Mucosa of rectum (tissue), 2 donors: ENCODE data around the gene SAV1.
"Not testable (repeated sequence)": the region's sequence is repeated elsewhere in the genome, so short reads cannot be mapped to it uniquely, and the experiment has no call there.

Experiments
- H3K27ac ChIP-seq, 2 donors: one replicate each; pipeline ENCODE4 v1.7.0; 2013; ENCODE audit warnings: inconsistent platforms in 2 of 2, low read depth in 2 of 2, low read length in 2 of 2
- H3K27me3 ChIP-seq, 2 donors: one replicate each; pipeline ENCODE4 v1.7.0; 2013; ENCODE audit warnings: low read length in 2 of 2; ENCODE audit not compliant: control insufficient read depth in 2 of 2, insufficient read depth in 2 of 2
- H3K36me3 ChIP-seq, 2 donors: one replicate each; pipeline ENCODE4 v1.7.0; 2013; ENCODE audit warnings: low read length in 2 of 2; ENCODE audit not compliant: control insufficient read depth in 2 of 2, insufficient read depth in 2 of 2
- H3K4me1 ChIP-seq, 2 donors: one replicate each; pipeline ENCODE4 v1.7.0; 2013; ENCODE audit warnings: low read length in 2 of 2, mild to moderate bottlenecking in 1 of 2; ENCODE audit not compliant: control insufficient read depth in 2 of 2, insufficient read depth in 2 of 2
- H3K4me3 ChIP-seq, 2 donors: one replicate each; pipeline ENCODE4 v1.7.0; 2013; ENCODE audit warnings: low read length in 2 of 2
- H3K9ac ChIP-seq, 2 donors: one replicate each; pipeline ENCODE4 v1.7.0; 2013; ENCODE audit warnings: low read length in 2 of 2, low read depth in 1 of 2, mild to moderate bottlenecking in 1 of 2
- H3K9me3 ChIP-seq, 2 donors: one replicate each; pipeline ENCODE4 v1.7.0; 2013; ENCODE audit warnings: low read length in 2 of 2; ENCODE audit not compliant: control insufficient read depth in 2 of 2
- donor health status: healthy.
- donor health status: Normal muscosa, but diverticular disease.

Gene SAV1

GRCh38 chr14:50666772-50667683, 1.1 kb downstream of the SAV1 start:
- Histone ChIP-seq H3K4me1 (peaks cover 0 to 8% of the 10 kb centered on the region in 2 donors), H3K27me3 (no peaks in the 10 kb centered on the region), H3K9me3 (no peaks in the 10 kb centered on the region), H3K4me3 (peak overlapping the region; percentile 82 to 90), H3K27ac (peak overlapping the region; percentile 82 to 83), H3K36me3 (no peaks in the 10 kb centered on the region), H3K9ac (peak overlapping the region; percentile 70 to 85)

- H3K36me3 ChIP-seq, H3K4me3 ChIP-seq, H3K9me3 ChIP-seq, H3K27ac ChIP-seq, H3K27me3 ChIP-seq, H3K9ac ChIP-seq, H3K4me1 ChIP-seq: not testable (repeated sequence)
These were observed 2.8 kb downstream of the SAV1 start for GRCh38 chr14:50665300-50665699.

- H3K27me3 ChIP-seq, H3K4me1 ChIP-seq, H3K9ac ChIP-seq, H3K4me3 ChIP-seq, H3K27ac ChIP-seq, H3K9me3 ChIP-seq, H3K36me3 ChIP-seq: not testable (repeated sequence)
These were observed 3.5 kb downstream of the SAV1 start for GRCh38 chr14:50664579-50664978.

- peaks cover 0 to 2% of the 10 kb centered on the region in 2 donors for H3K36me3 ChIP-seq
- no peak overlapping the region for H3K9ac ChIP-seq
- no peak overlapping the region for H3K27ac ChIP-seq
- H3K27me3 ChIP-seq = no peaks in the 10 kb centered on the region
- no peak overlapping the region for H3K4me3 ChIP-seq
- H3K9me3 ChIP-seq = no peaks in the 10 kb centered on the region
- H3K4me1 ChIP-seq = peaks cover 0 to 3% of the 10 kb centered on the region in 2 donors
These were observed 8.7 kb downstream of the SAV1 start for GRCh38 chr14:50659327-50659974.

GRCh38 chr14:50658203-50658602, 9.9 kb downstream of the SAV1 start:
- Histone ChIP-seq H3K36me3 (peaks cover 0 to 2% of the 10 kb centered on the region in 2 donors), H3K27ac (peak overlapping the region in 1 of 2 donors; percentile 12), H3K27me3 (no peaks in the 10 kb centered on the region), H3K4me3 (no peak overlapping the region), H3K9ac (no peak overlapping the region), H3K9me3 (no peaks in the 10 kb centered on the region), H3K4me1 (peaks cover 0 to 3% of the 10 kb centered on the region in 2 donors)

GRCh38 chr14:50657753-50658152, 10.4 kb downstream of the SAV1 start:
- no peak overlapping the region for H3K4me3 ChIP-seq
- H3K9me3 ChIP-seq = no peaks in the 10 kb centered on the region
- no peak overlapping the region for H3K9ac ChIP-seq
- peaks cover 0 to 3% of the 10 kb centered on the region in 2 donors for H3K4me1 ChIP-seq
- H3K27me3 ChIP-seq = no peaks in the 10 kb centered on the region
- peaks cover 0 to 2% of the 10 kb centered on the region in 2 donors for H3K36me3 ChIP-seq
- no peak overlapping the region for H3K27ac ChIP-seq

- no peak overlapping the region for H3K27ac ChIP-seq
- H3K4me3 ChIP-seq = no peak overlapping the region
- H3K36me3 ChIP-seq = peaks cover 0 to 2% of the 10 kb centered on the region in 2 donors
- H3K9me3 ChIP-seq = no peaks in the 10 kb centered on the region
- no peaks in the 10 kb centered on the region for H3K27me3 ChIP-seq
- H3K9ac ChIP-seq = no peak overlapping the region
- H3K4me1 ChIP-seq = peaks cover 0 to 3% of the 10 kb centered on the region in 2 donors
These were observed 11.3 kb downstream of the SAV1 start for GRCh38 chr14:50656776-50657175.

GRCh38 chr14:50649691-50650090, 18.4 kb downstream of the SAV1 start:
- no peaks in the 10 kb centered on the region for H3K9me3 ChIP-seq
- H3K4me1 ChIP-seq = no peaks in the 10 kb centered on the region
- no peaks in the 10 kb centered on the region for H3K27me3 ChIP-seq
- peaks cover 0 to 2% of the 10 kb centered on the region in 2 donors for H3K36me3 ChIP-seq
- no peak overlapping the region for H3K27ac ChIP-seq
- H3K4me3 ChIP-seq = no peak overlapping the region
- no peak overlapping the region for H3K9ac ChIP-seq

- no peak overlapping the region for H3K27ac ChIP-seq
- H3K4me1 ChIP-seq = no peaks in the 10 kb centered on the region
- no peak overlapping the region for H3K9ac ChIP-seq
- H3K27me3 ChIP-seq = no peaks in the 10 kb centered on the region
- no peaks in the 10 kb centered on the region for H3K9me3 ChIP-seq
- H3K36me3 ChIP-seq = peaks cover 3 to 7% of the 10 kb centered on the region in 2 donors
- no peak overlapping the region for H3K4me3 ChIP-seq
These were observed 20.4 kb downstream of the SAV1 start for GRCh38 chr14:50647753-50648152.

GRCh38 chr14:50647282-50647681, 20.8 kb downstream of the SAV1 start:
- Histone ChIP-seq H3K27ac (no peak overlapping the region), H3K9ac (no peak overlapping the region), H3K36me3 (peaks cover 3 to 7% of the 10 kb centered on the region in 2 donors), H3K27me3 (no peaks in the 10 kb centered on the region), H3K9me3 (no peaks in the 10 kb centered on the region), H3K4me1 (no peaks in the 10 kb centered on the region), H3K4me3 (no peak overlapping the region)
